Measurements from ENCODE around the gene KCNJ5.
A peak's percentile ranks its signal among the peaks of the same experiment; 100 is the strongest.

The KCNJ5 gene

GRCh38 chr11:128925250-128925600, 34.1 kb downstream of the KCNJ5 start:
- Mint-ChIP-seq H3K27me3 (ENCODE audit: low read depth) (peaks cover 11% of the 10 kb centered on the region), H3K4me3 (no peak overlapping the region), H3K9me3 (no peaks in the 10 kb centered on the region), H3K27ac (peak overlapping the region in 2 of 3 experiments; percentile 78 to 85), H3K36me3 (ENCODE audit: low read depth) (no peaks in the 10 kb centered on the region), H3K4me1 (peaks cover 58% of the 10 kb centered on the region)
- TF ChIP-seq, protein P1, sequence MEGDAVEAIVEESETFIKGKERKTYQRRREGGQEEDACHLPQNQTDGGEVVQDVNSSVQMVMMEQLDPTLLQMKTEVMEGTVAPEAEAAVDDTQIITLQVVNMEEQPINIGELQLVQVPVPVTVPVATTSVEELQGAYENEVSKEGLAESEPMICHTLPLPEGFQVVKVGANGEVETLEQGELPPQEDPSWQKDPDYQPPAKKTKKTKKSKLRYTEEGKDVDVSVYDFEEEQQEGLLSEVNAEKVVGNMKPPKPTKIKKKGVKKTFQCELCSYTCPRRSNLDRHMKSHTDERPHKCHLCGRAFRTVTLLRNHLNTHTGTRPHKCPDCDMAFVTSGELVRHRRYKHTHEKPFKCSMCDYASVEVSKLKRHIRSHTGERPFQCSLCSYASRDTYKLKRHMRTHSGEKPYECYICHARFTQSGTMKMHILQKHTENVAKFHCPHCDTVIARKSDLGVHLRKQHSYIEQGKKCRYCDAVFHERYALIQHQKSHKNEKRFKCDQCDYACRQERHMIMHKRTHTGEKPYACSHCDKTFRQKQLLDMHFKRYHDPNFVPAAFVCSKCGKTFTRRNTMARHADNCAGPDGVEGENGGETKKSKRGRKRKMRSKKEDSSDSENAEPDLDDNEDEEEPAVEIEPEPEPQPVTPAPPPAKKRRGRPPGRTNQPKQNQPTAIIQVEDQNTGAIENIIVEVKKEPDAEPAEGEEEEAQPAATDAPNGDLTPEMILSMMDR (IDR thresholded peaks at IDR 0.05; ENCODE audit: unreplicated experiment in 3 of 3): no peak

- Mint-ChIP-seq H3K36me3 (ENCODE audit: low read depth) (no peaks in the 10 kb centered on the region), H3K4me1 (peaks cover 60% of the 10 kb centered on the region), H3K4me3 (no peak overlapping the region), H3K27me3 (ENCODE audit: low read depth) (peaks cover 11% of the 10 kb centered on the region), H3K9me3 (no peaks in the 10 kb centered on the region), H3K27ac (no peak overlapping the region)
- TF ChIP-seq, protein P1 (IDR thresholded peaks at IDR 0.05; ENCODE audit: unreplicated experiment in 3 of 3): no peak
Measured at GRCh38 chr11:128926000-128926399, 34.8 kb downstream of the KCNJ5 start.

DNA sequence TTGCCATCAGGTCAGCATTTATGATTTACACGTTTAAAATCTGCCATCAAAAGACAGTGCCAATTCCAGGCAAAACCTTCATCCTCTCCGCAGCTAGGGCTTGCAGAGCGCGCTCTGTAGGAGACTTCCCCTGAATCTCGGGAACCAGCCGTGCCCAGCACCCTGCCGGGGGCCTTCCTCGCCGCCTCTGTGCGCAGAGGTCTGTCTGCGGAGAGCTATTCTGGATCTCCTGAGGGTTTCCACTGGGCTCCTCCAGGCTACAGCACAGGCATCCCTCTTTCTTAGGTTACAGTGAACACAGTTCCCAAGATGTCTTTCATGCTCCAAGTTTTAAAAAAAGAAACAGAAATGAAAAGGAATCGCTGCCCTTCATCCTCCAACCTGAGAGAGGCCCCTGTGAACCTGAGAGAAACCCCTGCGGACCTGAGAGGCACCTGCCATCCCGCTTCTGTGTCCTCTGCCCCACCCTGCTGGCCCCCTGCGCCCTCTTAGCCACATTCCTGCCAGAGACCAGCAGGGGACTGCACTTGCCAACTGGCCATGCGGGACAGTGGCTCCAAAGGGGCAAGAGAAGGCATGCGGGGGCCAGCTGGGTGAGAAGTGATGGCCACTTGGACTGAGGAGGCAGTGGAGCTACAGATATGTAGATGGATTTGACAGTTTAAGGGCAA, 35.4 kb downstream of the KCNJ5 start:
- H3K27me3 Mint-ChIP-seq (ENCODE audit: low read depth): peaks cover 13% of the 10 kb centered on the region
- no peaks in the 10 kb centered on the region for H3K36me3 Mint-ChIP-seq (ENCODE audit: low read depth)
- H3K9me3 Mint-ChIP-seq: no peaks in the 10 kb centered on the region
- TF ChIP-seq, protein P1 (IDR thresholded peaks at IDR 0.05; ENCODE audit: unreplicated experiment in 3 of 3): no peak
- no peak overlapping the region for H3K27ac Mint-ChIP-seq
- H3K4me1 Mint-ChIP-seq: peaks cover 65% of the 10 kb centered on the region
- H3K4me3 Mint-ChIP-seq: no peak overlapping the region

- peaks cover 71% of the 10 kb centered on the region for H3K4me1 Mint-ChIP-seq
- H3K36me3 Mint-ChIP-seq (ENCODE audit: low read depth): no peaks in the 10 kb centered on the region
- no peak overlapping the region for H3K27ac Mint-ChIP-seq
- H3K27me3 Mint-ChIP-seq (ENCODE audit: low read depth): peaks cover 17% of the 10 kb centered on the region
- H3K9me3 Mint-ChIP-seq: no peaks in the 10 kb centered on the region
- TF ChIP-seq, protein P1 (IDR thresholded peaks at IDR 0.05; ENCODE audit: unreplicated experiment in 3 of 3): no peak
- no peak overlapping the region for H3K4me3 Mint-ChIP-seq
Measured at GRCh38 chr11:128927108-128927461, 35.9 kb downstream of the KCNJ5 start.

DNA sequence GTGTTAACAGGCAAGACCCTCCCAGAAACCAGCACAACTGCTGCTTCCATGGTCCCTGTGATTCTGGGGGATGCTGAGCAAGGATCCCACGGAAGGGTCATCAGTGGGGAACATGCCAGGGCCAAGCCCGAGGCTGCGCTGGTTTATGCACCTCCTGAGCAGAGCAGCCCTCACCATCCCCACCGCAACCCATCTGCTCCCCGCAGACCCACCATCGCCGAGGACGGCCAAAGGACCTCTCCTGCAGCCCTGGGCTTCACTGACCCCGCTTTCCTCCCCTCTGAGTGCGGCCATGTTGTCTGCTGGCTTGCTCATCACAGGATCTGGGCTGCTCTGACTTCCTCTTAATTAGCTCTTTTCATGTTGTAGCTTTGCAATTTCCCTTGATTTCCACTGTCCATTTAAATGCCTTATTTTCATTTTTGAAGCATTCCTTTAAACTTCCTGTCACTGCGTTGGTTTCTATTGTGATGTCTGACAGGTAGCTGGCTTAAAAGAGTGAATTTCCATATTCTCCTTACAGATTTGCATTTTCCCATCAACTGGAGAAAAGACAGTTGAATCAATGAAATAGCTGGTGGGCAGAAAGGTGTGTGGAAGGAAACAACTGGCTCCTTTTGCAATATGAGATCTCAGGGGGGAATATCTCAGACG, 36.7 kb downstream of the KCNJ5 start:
- no peak overlapping the region for H3K27ac Mint-ChIP-seq
- TF ChIP-seq, protein P1 (IDR thresholded peaks at IDR 0.05; ENCODE audit: unreplicated experiment in 3 of 3): no peak
- no peaks in the 10 kb centered on the region for H3K9me3 Mint-ChIP-seq
- H3K27me3 Mint-ChIP-seq (ENCODE audit: low read depth): peaks cover 17% of the 10 kb centered on the region
- peaks cover 74% of the 10 kb centered on the region for H3K4me1 Mint-ChIP-seq
- no peaks in the 10 kb centered on the region for H3K36me3 Mint-ChIP-seq (ENCODE audit: low read depth)
- H3K4me3 Mint-ChIP-seq: no peak overlapping the region

GRCh38 chr11:128928400-128928799, 37.2 kb downstream of the KCNJ5 start:
- Mint-ChIP-seq H3K4me1 (peaks cover 75% of the 10 kb centered on the region), H3K36me3 (ENCODE audit: low read depth) (no peaks in the 10 kb centered on the region), H3K4me3 (no peak overlapping the region), H3K27ac (peak overlapping the region in 1 of 3 experiments; percentile 9), H3K9me3 (no peaks in the 10 kb centered on the region), H3K27me3 (ENCODE audit: low read depth) (peaks cover 17% of the 10 kb centered on the region)
- TF ChIP-seq, protein P1 (IDR thresholded peaks at IDR 0.05; ENCODE audit: unreplicated experiment in 3 of 3): no peak
